ENCODE measurements around the gene SBF2.

SBF2 gene

GRCh38 chr11:10293423-10294289, at the start of gene SBF2:
TSS of gene SBF2 (minus strand) at chr11:10294219. CDS start at chr11:10294069, 150 bp downstream.
- peak; percentile 81 to 82 for DNase-seq

DNA sequence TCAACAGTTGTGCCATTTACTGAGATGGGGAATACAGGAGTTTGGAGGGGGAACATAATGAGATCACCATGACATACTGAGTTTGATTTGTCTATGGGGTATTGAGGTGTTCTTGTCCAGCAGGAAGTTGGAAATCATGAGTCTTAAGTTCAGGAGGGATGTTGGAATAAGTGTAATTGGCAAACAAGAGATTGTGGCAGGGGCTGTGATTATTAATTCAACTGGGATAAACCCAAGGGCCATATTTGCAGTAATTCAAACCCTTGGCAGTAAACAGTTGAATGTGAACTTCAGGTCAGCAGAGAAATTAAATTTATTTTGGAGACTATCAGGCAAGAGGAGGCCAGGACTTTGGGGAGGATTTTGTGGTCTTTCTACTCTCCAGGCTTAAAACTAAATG, 44.3 kb upstream of the SBF2 start:
- DNase-seq, result no peak

DNA sequence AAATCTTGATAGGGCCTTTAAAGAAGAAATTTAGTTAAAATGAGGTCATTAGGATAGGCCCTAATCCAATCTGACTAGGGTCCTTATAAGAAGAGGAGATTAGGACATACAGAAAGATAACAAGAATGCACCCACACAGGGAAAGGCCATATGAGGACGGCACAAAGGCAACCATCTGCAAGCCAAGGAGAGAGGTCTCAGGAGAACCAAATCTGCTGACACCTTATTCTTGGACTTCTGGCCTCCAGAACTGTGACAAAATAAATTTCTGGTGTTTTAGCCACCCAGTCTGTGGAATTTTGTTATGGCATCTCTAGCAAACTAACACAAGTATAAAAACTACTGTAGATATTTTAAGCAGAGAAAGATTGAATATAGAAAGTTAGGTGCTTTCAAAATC, 39.5 kb upstream of the SBF2 start:
- DNase-seq, result no peak

- DNase-seq, result no peak
Observed at GRCh38 chr11:10331548-10332289, 37.7 kb upstream of the SBF2 start.

DNA sequence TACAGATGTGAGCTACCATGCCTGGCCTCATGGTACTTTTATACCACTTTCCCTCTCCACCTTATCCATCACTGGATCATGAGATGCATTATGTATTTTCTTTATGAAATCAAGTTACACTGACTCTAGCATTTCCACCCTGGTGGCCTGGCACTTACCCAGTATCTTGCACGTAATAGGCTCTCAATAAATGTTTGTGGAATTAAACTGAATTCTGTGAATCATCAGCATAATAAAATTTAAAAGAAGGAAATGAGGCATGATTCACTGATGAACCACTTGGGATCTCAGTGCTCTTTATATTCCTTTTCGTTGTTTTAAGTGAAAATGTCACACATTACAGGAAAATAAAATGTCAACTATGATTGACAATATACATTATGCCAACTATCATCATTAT, 35.9 kb upstream of the SBF2 start:
- DNase-seq, result no peak

DNA sequence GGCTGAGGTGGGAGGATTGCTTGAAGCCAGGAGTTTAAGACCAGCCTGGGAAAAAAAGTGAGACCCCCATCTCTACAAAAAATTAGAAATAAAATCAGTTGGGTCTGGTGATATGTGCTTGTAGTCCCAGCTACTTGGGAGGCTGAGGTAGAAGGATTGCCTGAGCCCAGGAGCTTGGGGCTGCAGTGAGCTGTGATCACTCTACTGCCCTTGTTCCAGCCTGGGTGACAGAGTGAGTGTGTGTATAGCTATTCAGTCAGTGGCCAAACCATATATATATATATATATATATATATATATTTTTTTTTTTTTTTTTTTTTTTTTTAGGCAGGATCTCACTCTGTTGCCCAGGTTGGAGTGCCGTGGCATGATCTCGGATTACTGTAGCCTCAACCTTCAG, 35.3 kb upstream of the SBF2 start:
- DNase-seq, result no peak

- no peak for DNase-seq
Observed at GRCh38 chr11:10328314-10329098, 34.5 kb upstream of the SBF2 start.

- no peak for DNase-seq
Observed at GRCh38 chr11:10327254-10327653, 33.2 kb upstream of the SBF2 start.

DNA sequence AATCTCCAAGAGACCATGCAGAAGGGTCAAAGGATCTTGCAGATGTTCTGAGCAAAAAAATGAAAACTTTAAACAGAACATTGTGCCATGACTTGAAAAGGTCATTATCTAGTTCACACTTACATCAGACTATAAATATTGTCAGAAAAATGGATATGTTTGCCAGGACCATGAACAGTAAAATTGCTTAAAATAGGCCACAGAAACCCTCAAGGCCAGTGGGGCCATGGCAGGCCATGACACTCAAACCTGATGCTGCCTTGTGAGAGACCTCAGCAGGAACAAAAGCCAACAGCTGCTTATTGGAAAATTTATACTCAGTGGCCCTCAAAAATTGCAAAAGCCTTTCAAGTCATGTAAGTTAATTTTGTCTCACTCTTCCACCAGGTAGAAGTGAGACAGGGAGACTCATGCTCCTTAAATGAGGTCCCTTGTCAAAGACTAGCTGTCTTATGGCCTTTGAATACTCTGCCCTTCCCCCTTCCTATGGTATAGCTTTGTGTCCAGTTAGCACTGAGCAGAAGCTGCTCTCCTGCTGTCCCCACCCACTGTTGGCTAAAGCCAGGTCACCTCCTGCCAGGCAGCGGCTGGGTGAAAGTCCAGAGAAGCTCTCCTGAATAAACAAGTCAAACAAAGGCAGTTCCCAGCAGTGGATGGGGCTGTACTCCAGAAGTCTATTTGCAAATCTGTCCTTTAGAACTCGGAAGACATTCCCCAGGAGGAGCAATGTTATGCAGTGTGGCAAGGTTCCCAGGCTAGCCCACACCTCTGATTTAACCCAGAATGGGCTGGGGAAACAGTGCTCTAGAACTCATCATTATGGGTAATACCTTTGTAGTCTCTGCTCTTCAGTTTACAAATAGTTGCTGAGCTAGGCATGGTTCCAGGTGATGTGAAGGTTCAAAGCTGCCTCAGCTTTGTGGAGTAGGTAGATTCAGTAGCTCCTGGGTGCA, 32.3 kb upstream of the SBF2 start:
- DNase-seq, result no peak

DNA sequence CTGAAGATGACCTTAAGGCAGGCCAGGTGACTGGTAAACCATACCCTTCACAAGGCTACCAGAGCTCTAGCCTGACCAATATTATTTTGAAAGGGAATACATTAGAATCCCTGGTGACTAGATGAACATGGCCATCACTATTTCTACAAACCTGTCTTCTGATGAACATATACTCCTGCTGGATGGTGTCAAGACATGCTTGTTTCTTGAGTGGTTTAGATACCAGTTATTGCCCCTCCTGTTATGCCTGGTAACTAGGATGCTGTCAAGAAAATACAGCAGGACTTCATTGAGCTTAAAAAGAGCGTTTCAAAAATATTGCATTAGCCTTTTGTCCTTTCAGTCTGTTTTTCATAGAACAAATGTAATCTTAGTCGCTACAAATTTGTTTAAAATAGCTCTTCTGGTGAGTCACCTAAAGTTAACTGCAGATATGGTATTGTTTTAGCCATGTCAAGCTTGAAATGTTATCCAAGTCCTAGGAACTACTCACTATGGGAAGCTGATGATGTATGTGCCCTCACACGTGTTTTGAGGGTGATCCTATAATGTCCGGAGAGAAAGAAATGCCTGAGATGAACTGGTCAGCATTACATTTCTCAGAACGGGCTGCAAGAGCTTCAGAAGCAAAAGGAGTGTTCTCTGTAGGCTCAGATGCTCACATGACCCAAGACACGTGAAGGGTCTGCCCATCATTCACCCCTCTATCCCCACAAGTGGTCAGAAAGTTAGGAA, 31.4 kb upstream of the SBF2 start:
- no peak for DNase-seq

- DNase-seq, result no peak
Observed at GRCh38 chr11:10324474-10324873, 30.5 kb upstream of the SBF2 start.

DNA sequence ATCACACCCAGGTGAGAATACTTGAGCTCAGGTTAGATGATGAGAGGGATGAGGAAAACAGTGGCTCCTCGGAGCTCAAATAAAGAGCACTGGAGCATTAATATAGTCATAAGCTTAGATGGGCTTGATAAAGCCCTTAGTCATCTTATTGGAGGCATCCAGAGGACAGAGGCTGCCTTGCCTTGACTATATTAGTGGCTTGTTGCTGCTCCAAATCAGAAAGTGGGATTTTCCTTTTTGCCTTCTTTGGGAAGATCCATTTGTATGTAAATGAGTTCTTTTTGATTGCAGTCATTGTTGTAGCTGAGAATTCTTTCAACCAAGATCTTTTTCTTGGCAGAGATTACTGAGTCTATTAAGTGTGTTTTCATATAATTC, 29.8 kb upstream of the SBF2 start:
- no peak for DNase-seq

DNA sequence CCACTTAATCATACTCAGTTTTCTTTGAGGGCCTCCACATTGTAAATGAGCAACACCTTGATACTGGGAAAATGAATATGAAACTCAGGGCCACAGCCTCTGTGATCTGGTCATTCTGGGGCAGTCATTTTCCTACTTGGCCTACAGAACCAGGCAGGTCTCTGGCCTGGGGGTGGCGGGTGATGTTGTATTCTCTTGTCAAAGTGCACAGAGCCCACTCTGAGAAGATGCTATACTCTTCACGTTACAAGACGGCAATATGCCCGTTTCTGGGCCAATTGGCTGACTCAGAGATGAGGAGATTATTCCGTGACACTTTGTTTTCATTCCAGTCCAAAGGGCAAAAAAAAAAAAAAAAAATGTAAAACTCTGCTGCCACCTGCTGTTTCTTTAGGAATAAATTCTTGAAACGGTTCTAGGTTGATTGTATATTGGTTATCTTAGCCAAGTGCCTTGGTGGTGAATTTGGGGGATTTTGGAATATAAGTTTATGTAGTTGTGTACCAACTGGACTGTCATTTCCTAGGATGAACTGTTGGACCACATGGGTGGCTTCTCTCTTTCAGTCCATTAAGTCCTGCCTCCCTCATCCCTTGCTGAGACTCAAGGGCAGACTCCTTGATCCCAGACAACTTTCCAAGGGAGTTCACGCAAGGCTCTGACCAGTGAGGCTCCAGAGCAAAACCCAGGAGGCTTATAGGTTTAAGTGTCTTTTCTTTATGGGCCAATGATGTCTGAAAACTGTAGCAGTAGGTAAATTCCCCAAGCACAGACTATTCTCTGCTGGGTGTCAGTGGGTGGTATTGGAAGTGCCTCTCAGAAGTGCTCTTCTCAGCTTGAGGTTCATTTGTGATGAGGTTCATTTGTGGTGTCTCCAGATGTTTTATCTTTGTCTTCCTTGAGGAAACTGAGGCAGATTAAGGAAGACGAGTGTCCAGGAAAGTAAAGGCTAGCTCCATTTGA, 29.1 kb upstream of the SBF2 start:
- DNase-seq, result peak; percentile 22 to 48

- DNase-seq, result no peak
Observed at GRCh38 chr11:10322401-10322800, 28.4 kb upstream of the SBF2 start.

GRCh38 chr11:10320736-10321465, 26.9 kb upstream of the SBF2 start:
- DNase-seq, result no peak

GRCh38 chr11:10319702-10320558, 25.9 kb upstream of the SBF2 start:
- DNase-seq, result no peak

DNA sequence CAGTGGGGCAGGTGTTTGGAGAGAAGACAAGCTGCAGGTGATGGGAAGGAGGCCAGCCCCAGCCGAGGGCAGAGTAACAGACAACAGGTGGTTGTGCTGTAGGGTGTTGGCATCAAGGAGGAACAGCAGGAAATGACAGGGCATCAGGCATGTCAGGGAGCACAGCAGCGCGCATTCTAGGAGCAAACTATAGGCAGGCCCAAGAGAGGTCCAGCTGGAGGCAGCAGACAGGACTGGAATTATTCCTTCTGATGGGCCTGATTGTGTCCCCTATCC, 24.4 kb upstream of the SBF2 start:
- no peak for DNase-seq

- no peak for DNase-seq
Observed at GRCh38 chr11:10317776-10318526, 23.9 kb upstream of the SBF2 start.
